ENCODE measurements around the gene PPP2R1B.

Gene PPP2R1B

DNA sequence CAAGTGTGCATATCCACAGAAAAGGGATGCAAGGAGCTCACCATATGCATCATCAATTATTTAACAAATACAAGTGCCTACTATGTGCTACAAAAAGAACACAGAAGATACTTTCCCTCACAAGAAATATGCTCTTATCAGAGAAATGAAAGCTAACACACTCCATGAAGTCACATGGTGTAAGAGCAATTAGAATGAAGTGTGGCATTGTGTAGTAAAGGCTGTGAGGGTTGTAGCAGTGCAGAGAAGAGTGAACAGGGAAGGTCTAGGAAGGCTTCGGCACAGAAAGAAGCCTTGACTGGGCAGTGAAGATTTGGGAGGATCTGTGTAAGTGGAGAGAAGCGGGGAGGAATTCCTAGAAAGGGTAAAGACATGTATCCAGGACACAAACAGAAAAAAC is 22.5 kb downstream of the PPP2R1B start:
- ATAC-seq (no peak), DNase-seq (ENCODE audit: low spot score in 2 of 2) (no peak)
- Mint-ChIP-seq H3K4me3 (no peak overlapping the region), H3K27ac (no peak overlapping the region), H3K36me3 (peaks cover 98% of the 10 kb centered on the region), H3K4me1 (peaks cover 11% of the 10 kb centered on the region), H3K9me3 (no peaks in the 10 kb centered on the region)

DNA sequence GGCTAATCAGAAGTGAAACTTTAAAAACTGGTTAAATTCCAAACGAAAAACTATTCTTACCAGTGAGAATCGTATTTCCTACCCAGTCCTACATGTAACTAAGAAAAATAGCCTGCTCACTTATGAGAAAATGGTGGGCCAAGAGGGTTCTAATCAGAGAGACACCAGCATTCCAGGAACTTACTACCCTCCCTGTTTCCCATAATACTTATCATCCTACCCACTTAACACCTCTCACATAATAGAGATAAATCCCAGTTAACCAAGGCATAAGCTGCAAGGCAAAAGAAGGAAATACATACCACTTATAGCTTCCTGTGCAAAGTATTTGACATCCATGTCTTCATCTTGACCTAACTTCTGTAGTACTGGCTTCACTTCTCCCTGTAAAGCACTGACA is 24.4 kb downstream of the PPP2R1B start:
- no peak overlapping the region for H3K4me3 Mint-ChIP-seq
- H3K36me3 Mint-ChIP-seq = peaks cover 87% of the 10 kb centered on the region
- DNase-seq (ENCODE audit: low spot score in 2 of 2) (no peak), ATAC-seq (no peak)
- H3K9me3 Mint-ChIP-seq = no peaks in the 10 kb centered on the region
- no peak overlapping the region for H3K27ac Mint-ChIP-seq
- H3K4me1 Mint-ChIP-seq = peaks cover 11% of the 10 kb centered on the region

DNA sequence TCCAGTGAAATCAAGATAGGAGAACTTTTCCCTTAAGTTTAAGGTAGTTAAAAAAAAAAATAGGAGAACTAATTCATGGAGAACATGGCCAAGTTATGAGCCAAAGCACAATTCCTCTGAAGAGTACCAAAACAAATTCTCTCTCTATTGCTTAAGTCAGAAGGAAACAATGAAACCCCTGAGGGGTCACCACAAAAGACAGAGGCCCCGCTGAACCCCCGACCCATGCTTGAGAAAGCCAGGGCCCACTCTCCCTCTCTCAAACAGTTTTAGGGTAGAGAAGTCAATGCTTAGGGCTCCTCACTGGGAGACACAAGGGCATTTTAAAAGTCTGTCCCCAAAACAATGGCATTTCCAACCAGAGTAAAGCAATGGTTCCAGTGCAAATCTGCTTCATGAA is 26.9 kb downstream of the PPP2R1B start:
- Mint-ChIP-seq H3K4me1 (peaks cover 11% of the 10 kb centered on the region), H3K9me3 (no peaks in the 10 kb centered on the region), H3K36me3 (peaks cover 67% of the 10 kb centered on the region), H3K4me3 (no peak overlapping the region), H3K27ac (no peak overlapping the region)
- DNase-seq (ENCODE audit: low spot score in 2 of 2) (no peak), ATAC-seq (no peak)

DNA sequence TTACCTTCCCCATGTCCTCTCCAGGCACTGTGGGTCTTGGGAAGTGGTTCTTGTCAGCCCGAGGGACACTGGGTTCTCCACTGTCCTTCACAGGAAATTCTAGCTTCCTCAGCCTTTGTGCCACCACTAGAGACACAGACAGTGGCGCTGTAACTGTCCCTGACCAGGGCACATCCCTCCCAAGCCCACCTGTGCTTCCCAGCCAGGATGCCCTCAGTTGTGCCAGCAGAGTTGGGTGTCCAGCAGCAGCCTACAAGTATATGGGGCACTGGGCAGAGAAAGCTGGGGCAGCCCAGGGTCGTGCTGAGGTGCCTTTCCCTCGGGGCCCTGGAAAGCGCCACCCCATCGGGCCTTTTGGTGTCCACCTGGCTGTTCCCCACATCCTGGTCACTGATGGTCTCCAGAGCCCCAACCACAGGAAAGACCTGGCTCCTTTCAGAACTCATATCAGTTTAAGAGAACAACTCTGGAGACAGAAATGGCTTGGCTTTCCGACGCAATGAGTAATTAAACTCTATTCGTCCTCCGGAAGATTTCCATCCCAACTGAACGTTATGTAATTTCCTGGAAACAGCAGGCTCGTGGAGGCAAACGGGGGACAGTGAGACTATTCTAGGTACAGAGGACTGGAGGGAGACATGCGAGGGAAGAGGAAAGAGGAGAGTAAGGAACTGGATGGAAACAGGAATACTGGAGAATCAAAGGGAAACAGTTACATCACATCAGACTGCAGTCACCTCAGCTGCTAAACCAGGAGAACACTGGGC is 28.6 kb downstream of the PPP2R1B start:
- H3K4me1 Mint-ChIP-seq = peaks cover 6% of the 10 kb centered on the region
- DNase-seq (ENCODE audit: low spot score in 2 of 2) (no peak), ATAC-seq (no peak)
- no peaks in the 10 kb centered on the region for H3K9me3 Mint-ChIP-seq
- no peak overlapping the region for H3K4me3 Mint-ChIP-seq
- peaks cover 51% of the 10 kb centered on the region for H3K36me3 Mint-ChIP-seq
- peak overlapping the region; percentile 48 for H3K27ac Mint-ChIP-seq

DNA sequence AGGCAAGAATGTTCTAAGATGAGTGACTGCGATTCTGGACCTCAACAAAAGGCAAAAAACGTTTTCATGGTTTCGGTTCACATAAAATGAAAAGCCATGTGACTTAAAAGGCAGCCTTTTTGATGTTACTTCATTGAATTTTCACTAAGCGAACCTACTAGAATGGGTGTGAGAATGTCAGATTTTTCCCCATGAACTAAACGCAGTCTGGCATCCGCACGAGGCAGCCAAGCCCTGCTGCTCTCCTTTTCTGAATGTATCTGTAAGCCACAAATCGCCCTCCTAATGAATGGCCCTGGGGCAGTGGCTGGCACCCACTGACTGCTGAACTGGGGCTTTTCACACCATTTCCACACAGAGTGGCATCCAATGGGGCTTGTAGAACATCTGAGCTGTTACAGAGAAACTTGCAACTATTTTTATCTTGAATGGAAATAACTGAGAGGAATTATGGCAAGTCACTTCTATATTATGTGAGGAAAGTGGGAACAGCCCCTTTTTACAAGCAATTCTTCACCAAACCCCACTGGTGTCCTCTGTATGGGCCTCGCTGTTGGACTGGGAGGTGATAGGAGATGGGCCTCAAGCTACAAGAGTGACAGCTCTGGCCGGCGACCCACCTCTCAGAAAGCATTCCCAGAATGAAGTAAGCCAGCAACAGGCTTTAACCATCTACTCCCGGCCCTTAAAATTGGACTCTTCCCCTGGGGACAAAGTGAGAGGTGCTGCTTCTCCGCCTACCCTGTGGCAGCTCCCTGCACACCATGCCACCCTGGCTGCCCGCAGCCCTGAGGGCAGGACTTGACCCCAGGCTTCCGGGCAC is 29.4 kb downstream of the PPP2R1B start:
- Mint-ChIP-seq H3K36me3 (peaks cover 45% of the 10 kb centered on the region), H3K27ac (peak overlapping the region; percentile 48), H3K4me3 (no peak overlapping the region), H3K9me3 (no peaks in the 10 kb centered on the region), H3K4me1 (peaks cover 6% of the 10 kb centered on the region)
- DNase-seq (ENCODE audit: low spot score in 2 of 2) = no peak
- no peak for ATAC-seq

DNA sequence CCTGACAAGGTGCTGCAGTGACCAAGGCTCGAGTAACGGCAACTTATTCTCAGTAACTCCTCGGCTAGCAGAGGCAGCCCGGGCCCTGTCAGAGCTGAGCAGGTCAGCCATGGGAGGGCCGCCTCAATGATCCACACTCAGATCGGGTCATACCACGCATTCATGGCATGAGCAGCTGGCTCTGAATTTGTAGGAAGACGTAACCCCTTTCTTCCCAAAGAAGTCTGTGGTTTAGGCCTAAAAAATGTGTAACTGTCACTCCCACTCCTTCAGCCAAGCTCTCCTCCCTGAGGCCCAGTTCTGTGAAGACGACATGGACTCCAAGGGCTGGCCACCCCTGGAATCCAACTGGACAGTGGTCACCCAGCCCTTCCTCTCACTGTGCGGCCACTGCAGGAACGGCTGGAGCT is 30.0 kb downstream of the PPP2R1B start:
- Mint-ChIP-seq H3K4me1 (peaks cover 4% of the 10 kb centered on the region), H3K9me3 (no peaks in the 10 kb centered on the region), H3K36me3 (peaks cover 42% of the 10 kb centered on the region), H3K27ac (no peak overlapping the region), H3K4me3 (no peak overlapping the region)
- no peak for DNase-seq (ENCODE audit: low spot score in 2 of 2)
- ATAC-seq = no peak

DNA sequence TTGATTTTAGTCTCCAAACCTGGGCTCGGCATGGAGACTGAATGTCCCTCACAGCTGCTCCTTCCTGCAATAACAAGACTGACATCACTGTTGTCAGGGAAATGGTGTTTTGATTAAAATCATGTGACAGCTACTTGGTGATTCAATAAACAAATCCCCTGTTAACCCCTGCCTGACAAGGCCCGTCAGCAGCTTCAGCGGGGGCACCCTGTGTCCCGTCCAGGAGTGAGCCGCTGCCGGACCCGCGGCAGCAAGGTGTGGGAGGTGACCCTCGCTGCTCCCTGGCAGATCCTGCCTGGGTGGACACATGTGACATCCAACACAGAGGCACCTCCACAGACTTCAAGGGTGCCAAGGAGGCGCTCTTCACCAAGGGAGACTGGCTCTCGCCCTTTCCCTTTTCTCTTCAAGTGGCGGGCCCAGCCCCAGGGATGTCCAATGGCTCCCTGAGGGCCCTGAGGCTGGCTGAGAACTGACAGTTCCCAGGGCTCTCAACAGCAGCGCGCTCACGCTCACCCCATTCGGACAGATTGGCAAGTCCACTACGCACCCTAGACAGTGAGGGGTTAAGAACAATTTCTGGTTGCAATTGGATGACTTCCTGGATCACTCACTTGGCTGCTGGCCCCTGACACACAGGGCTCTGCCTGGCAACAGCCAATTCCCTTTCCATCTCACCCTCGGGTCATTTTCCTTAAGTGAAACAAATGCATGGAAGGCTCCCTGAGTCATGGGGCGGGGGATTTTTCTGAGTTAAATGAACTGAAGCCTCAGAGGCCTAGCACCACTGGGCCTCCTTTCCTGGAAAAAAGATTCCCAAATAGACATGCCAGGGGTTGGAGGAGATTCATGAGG is 30.7 kb downstream of the PPP2R1B start:
- peaks cover 37% of the 10 kb centered on the region for H3K36me3 Mint-ChIP-seq
- DNase-seq (ENCODE audit: low spot score in 2 of 2) (no peak), ATAC-seq (no peak)
- H3K4me1 Mint-ChIP-seq = no peaks in the 10 kb centered on the region
- H3K27ac Mint-ChIP-seq = peak overlapping the region; percentile 39
- H3K9me3 Mint-ChIP-seq = no peaks in the 10 kb centered on the region
- H3K4me3 Mint-ChIP-seq = no peak overlapping the region

DNA sequence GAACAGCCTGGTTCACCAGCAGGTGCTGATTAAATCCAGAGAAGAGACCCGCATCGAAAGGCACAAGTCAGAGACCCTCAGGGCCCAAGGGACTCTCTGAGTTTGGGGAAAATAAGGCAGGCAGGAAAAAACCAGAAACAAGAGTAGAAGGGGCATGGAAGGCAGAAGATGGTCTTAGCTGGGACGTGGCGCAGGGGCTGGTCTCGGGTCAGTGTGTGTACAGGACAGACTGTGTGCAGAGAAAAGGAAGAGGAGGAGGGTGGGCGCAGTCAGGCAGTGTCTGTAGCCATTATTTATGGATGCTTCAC is 31.3 kb downstream of the PPP2R1B start:
- Mint-ChIP-seq H3K27ac (peak overlapping the region; percentile 39), H3K36me3 (peaks cover 35% of the 10 kb centered on the region)
- no peak for ATAC-seq

DNA sequence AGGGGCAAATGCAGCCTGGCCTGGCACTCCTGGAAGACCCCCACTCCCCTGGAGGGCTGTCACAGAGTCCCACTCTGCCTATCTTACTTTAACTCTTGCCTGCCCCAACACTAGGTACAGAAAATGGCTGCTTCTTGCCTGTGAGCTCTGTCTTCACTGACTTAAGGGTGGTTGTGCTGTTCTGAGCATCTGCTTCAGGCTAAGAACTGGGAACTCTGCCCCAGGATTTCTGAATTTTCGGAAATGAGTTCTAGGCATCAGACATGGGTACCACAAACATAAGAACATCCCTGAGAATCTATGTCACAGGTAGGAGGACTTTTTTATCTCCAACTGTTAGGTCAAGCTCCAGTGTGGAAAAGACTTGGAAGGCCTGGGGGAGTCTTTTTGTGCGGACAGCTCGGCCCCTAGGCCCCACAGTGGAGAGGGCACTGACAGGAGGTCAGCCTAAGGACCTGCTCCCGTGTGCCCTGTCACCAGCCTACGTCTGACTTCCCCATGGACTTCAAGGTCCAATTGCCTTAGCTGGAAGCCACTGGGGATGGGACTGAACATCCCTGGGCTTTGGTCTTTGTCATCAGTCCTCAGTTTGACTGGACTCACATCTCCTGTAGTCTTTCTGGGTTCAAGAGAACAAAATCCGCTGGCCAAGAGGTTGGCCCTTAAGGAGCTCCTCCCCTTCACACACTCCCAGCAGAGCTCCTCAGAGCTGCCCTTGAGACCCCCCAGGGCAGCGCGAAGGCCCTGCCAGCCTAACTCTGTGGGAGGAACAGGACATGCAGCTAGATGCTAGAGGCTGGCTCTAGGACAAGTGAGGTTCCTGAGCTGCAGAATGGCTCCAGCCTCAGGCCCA is 31.9 kb downstream of the PPP2R1B start:
- Mint-ChIP-seq H3K4me3 (no peak overlapping the region), H3K4me1 (no peaks in the 10 kb centered on the region), H3K27ac (peak overlapping the region; percentile 39), H3K9me3 (no peaks in the 10 kb centered on the region), H3K36me3 (peaks cover 33% of the 10 kb centered on the region)
- ATAC-seq = no peak
- DNase-seq (ENCODE audit: low spot score in 2 of 2) = no peak

More for the DNA sequence above, 31.3 kb downstream of the PPP2R1B start:
- no peak overlapping the region for H3K4me3 Mint-ChIP-seq
- H3K4me1 Mint-ChIP-seq = no peaks in the 10 kb centered on the region
- no peaks in the 10 kb centered on the region for H3K9me3 Mint-ChIP-seq
- DNase-seq (ENCODE audit: low spot score in 2 of 2) = no peak

DNA sequence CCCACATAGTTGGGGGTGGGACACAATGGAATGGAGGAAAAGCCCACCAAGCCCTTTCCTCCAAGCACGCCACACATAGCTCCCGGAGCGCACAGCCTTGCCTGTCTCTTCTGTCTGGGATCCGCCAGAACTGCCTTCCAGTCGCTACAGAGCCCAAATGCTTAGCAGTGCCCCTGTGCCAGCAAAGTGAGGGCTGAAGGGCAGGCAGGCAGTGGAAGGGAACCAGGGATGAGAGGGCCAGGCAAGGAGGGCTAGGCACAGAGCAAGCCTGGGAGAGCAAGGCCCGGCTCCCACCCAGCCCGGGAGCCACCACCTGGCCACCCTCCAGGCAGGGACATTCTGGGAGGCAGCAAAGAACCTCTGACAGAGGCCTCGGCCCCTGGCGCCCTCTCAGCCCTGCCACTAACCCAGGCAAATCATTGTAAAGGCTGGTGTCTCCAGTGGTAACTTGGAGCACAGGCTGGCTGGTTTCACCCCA is 32.5 kb downstream of the PPP2R1B start:
- Mint-ChIP-seq H3K4me1 (no peaks in the 10 kb centered on the region), H3K9me3 (no peaks in the 10 kb centered on the region), H3K4me3 (no peak overlapping the region), H3K27ac (no peak overlapping the region), H3K36me3 (peaks cover 35% of the 10 kb centered on the region)
- DNase-seq (ENCODE audit: low spot score in 2 of 2) = no peak
- no peak for ATAC-seq

DNA sequence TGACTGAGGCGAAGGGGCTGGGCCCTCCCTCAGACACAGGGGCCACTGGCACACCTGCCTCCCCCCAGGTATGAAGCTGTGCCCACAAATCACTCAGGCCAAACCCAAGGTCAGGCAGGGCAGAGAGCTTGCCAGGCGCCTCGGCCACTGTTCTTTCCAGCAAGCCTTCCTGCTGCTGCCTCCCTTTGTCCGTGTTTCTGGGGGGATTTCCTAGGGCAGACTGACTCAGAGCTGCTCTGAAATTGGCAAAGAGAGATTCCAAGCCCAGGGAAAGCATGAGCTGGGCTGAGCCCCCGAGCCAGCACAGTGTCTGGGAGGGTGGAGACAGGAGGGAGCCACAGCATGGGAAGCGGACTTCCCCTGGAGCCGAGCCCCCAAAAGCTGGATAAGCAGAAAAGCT is 33.2 kb downstream of the PPP2R1B start:
- H3K4me1 Mint-ChIP-seq = no peaks in the 10 kb centered on the region
- no peak overlapping the region for H3K27ac Mint-ChIP-seq
- ATAC-seq (no peak), DNase-seq (ENCODE audit: low spot score in 2 of 2) (no peak)
- no peaks in the 10 kb centered on the region for H3K9me3 Mint-ChIP-seq
- peaks cover 32% of the 10 kb centered on the region for H3K36me3 Mint-ChIP-seq
- no peak overlapping the region for H3K4me3 Mint-ChIP-seq

DNA sequence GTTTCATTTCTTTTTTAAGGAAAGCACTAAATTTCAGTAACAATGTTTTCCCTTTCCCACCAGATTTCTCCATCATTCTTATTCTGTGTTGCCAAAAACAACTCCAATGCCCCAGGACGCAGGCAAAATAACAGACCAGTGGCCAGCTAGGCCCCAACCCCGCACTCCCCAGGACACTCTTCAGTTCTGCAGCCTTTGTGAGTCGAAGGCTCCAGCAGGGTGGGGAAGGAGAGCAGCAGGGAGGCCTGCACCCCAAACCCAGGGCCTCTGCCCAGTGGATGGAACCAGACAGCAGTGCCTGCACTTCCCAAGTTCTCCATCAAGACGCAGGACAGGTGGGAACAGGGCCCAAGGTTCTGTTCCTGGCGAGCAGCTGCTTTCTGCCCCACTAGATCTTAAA is 34.4 kb downstream of the PPP2R1B start:
- Mint-ChIP-seq H3K9me3 (no peaks in the 10 kb centered on the region), H3K36me3 (peaks cover 32% of the 10 kb centered on the region), H3K27ac (no peak overlapping the region), H3K4me3 (no peak overlapping the region), H3K4me1 (no peaks in the 10 kb centered on the region)
- ATAC-seq = no peak
- no peak for DNase-seq (ENCODE audit: low spot score in 2 of 2)

DNA sequence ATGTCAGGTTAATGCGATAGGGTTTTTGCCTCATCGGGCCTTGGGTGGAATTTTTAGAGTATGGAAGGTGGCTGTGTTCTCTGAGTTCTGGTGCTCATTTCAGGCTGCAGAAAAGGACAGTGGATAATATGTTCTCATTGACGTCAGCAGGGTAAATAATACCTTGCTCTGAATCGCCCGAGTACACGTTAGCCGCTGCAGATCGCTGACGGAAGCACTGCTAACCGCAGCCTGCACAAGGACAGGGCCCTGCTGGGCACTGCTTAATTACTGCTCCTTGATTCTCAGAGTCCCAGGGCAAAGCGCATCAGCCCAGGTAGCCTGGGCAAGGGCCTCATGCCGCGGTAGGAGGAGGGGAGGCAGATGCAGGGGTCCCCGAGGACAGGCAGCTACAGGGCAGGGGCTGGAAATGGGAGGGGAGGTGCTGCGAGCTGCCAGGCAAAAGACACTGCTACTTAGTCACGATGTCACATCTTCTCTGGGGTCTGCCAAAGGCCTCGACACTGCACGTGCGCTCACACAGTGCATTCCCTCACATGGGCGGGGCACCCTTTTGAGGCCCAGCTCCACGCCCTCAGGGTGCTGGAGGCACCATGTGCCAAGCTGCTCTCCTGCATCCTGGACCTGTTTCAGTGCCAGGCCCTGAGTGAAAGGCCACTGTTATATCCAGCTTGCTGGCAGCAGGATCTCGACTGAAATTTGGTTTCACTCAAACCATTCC is 35.2 kb downstream of the PPP2R1B start:
- ATAC-seq = no peak
- Mint-ChIP-seq H3K4me3 (no peak overlapping the region), H3K9me3 (no peaks in the 10 kb centered on the region), H3K4me1 (no peaks in the 10 kb centered on the region), H3K27ac (no peak overlapping the region), H3K36me3 (peaks cover 38% of the 10 kb centered on the region)
- no peak for DNase-seq (ENCODE audit: low spot score in 2 of 2)

DNA sequence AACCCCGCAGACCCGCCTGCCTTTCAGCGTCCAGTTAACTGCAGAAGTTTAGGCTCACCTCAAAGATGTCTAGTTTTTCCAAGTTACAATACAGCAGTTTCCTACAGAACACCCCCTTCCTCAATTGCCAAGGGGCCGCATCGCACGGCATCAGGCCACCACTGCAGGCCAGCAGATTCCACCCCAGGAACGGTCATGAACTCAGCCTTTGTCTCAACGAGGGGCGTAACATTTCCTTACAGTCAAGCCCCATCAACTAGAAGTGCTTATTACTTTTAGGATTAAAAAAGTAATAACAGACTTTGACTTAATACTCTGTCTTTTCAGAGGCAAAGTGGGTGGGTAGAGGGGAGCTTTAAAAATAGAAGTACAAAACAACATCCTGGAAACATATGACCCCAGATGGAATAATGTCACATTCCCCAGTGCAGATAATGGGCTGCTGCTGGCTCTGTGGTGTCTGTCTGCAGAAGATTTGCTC is 36.3 kb downstream of the PPP2R1B start:
- peaks cover 46% of the 10 kb centered on the region for H3K36me3 Mint-ChIP-seq
- H3K27ac Mint-ChIP-seq = no peak overlapping the region
- ATAC-seq (no peak), DNase-seq (ENCODE audit: low spot score in 2 of 2) (no peak)
- H3K4me1 Mint-ChIP-seq = no peaks in the 10 kb centered on the region
- no peak overlapping the region for H3K4me3 Mint-ChIP-seq
- H3K9me3 Mint-ChIP-seq = no peaks in the 10 kb centered on the region
